Liver (tissue), 9 donors: Measurements from ENCODE around the gene SPEN. TPM values are rescaled to one million over a fixed set of nuclear protein-coding genes. Genes with fewer than 3 reads are reported as not detected.

ENCODE experiments used
- DNase-seq: peaks from one replicate; pipeline ENCODE4 v3.0.0-alpha.2; 2017; ENCODE audit warnings: low spot score
- H3K27ac ChIP-seq, 2 donors: one replicate each; pipeline ENCODE4 v1.7.0; 2013; ENCODE audit warnings: inconsistent platforms in 2 of 2, low read length in 2 of 2, control low read depth in 1 of 2, low read depth in 1 of 2, mild to moderate bottlenecking in 1 of 2
- H3K27me3 ChIP-seq, 4 donors: one replicate each; pipeline versions ENCODE4 v1.6.1 to v1.7.0; 2013; ENCODE audit warnings: low read length in 3 of 4, inconsistent platforms in 1 of 4, mild to moderate bottlenecking in 1 of 4, moderate library complexity in 1 of 4; ENCODE audit not compliant: control insufficient read depth in 4 of 4, insufficient read depth in 4 of 4
- H3K36me3 ChIP-seq, 4 donors: one replicate each; pipeline versions ENCODE4 v1.6.1 to v1.7.0; 2013; ENCODE audit warnings: low read length in 3 of 4, mild to moderate bottlenecking in 3 of 4, low read depth in 1 of 4, moderate library complexity in 1 of 4; ENCODE audit not compliant: control insufficient read depth in 4 of 4, insufficient read depth in 3 of 4
- H3K4me1 ChIP-seq, 4 donors: one replicate each; pipeline versions ENCODE4 v1.6.1 to v1.7.0; 2013; ENCODE audit warnings: low read length in 3 of 4, mild to moderate bottlenecking in 3 of 4, moderate library complexity in 1 of 4; ENCODE audit not compliant: control insufficient read depth in 4 of 4, insufficient read depth in 4 of 4
- H3K4me3 ChIP-seq, 3 donors: one replicate each; pipeline versions ENCODE4 v1.6.1 to v1.7.0; 2013; ENCODE audit warnings: low read length in 3 of 3, control low read depth in 1 of 3, low read depth in 1 of 3, mild to moderate bottlenecking in 1 of 3
- H3K9ac ChIP-seq, 2 donors: one replicate each; pipeline ENCODE4 v1.7.0; 2013; ENCODE audit warnings: low read length in 2 of 2, mild to moderate bottlenecking in 2 of 2, moderate library complexity in 2 of 2, control low read depth in 1 of 2, low read depth in 1 of 2
- H3K9me3 ChIP-seq, 4 donors: one replicate each; pipeline versions ENCODE4 v1.6.1 to v1.7.0; 2013; ENCODE audit warnings: low read length in 3 of 4; ENCODE audit not compliant: control insufficient read depth in 4 of 4
- EGR1 ChIP-seq, 2 donors: IDR thresholded peaks; 2 replicates each; pipeline ENCODE4 v1.6.1; 2016 to 2018; ENCODE audit warnings: antibody characterized with exemption in 2 of 2, low read depth in 2 of 2
- FOXA1 ChIP-seq: IDR thresholded peaks from 2 replicates; pipeline ENCODE4 v1.6.1; 2016; ENCODE audit warnings: antibody characterized with exemption
- FOXA2 ChIP-seq: IDR thresholded peaks from 2 replicates; pipeline ENCODE4 v1.6.1; 2016; ENCODE audit warnings: antibody characterized with exemption
- GABPA ChIP-seq, 2 donors: IDR thresholded peaks in 1 of 2; conservative IDR thresholded peaks in 1 of 2; 2 replicates each; pipeline ENCODE4 v1.6.1; 2016; ENCODE audit warnings: antibody characterized with exemption in 2 of 2, mild to moderate bottlenecking in 1 of 2, moderate library complexity in 1 of 2
- HNF4A ChIP-seq, 2 donors: conservative IDR thresholded peaks; 2 replicates each; pipeline ENCODE4 v1.6.1; 2016; ENCODE audit warnings: antibody characterized with exemption in 2 of 2, mild to moderate bottlenecking in 2 of 2
- JUND ChIP-seq, 2 donors: IDR thresholded peaks; 2 replicates each; pipeline ENCODE4 v1.6.1; 2016; ENCODE audit warnings: antibody characterized with exemption in 2 of 2
- NR2F2 ChIP-seq: IDR thresholded peaks from 2 replicates; pipeline ENCODE4 v1.6.1; 2016; ENCODE audit warnings: antibody characterized with exemption
- RAD21 ChIP-seq, 2 donors: IDR thresholded peaks; 2 replicates each; pipeline ENCODE4 v1.6.1; 2016; ENCODE audit warnings: antibody characterized with exemption in 2 of 2, mild to moderate bottlenecking in 2 of 2
- RXRA ChIP-seq, 2 donors: IDR thresholded peaks; 2 replicates each; pipeline ENCODE4 v1.6.1; 2017 to 2018; ENCODE audit warnings: antibody characterized with exemption in 2 of 2, mild to moderate bottlenecking in 1 of 2
- YY1 ChIP-seq: IDR thresholded peaks from 2 replicates; pipeline ENCODE4 v1.6.1; 2016; ENCODE audit warnings: antibody characterized with exemption, mild to moderate bottlenecking
- WGBS: extraction: QIAGEN DNeasy Blood & Tissue Kit; methylation state at CpG from one replicate; pipeline ENCODE4 v1.1.7; 2013; 5-methylcytosine and 5-hydroxymethylcytosine counted together
- polyA plus RNA-seq, 2 donors: library from polyadenylated mRNA; stranded (reverse) in 1 of 2; unstranded in 1 of 2; fragments of 200-250 nt in 1 of 2; fragments of >200 nt in 1 of 2; fragmentation: Nextera tagmentation in 1 of 2; extraction: Ambion mirVana in 1 of 2; gene quantifications; one replicate each; pipeline versions ENCODE4 v1.2.1 to v1.2.3, GENCODE V29; 2013 to 2015
- total RNA-seq, 2 donors: library from RNA; depleted of rRNA; stranded (reverse); fragments of >200 nt; gene quantifications; one replicate each; pipeline ENCODE4 v1.2.3, GENCODE V29; 2014
- TF ChIP-seq, protein P1 (sequence below): IDR thresholded peaks from 2 replicates; pipeline ENCODE4 v1.6.1; 2016; ENCODE audit warnings: antibody characterized with exemption
- TF ChIP-seq, protein P2 (sequence below): IDR thresholded peaks from 2 replicates; pipeline ENCODE4 v1.6.1; 2016; ENCODE audit warnings: antibody characterized with exemption, mild to moderate bottlenecking
- TF ChIP-seq, protein P3 (sequence below): IDR thresholded peaks from 2 replicates; pipeline ENCODE4 v1.6.1; 2016; ENCODE audit warnings: antibody characterized with exemption
- TF ChIP-seq, protein P4 (sequence below): fragments of 150-350 bp; IDR thresholded peaks from 2 replicates; pipeline ENCODE4 v1.5.1; 2017; ENCODE audit warnings: improper control_type of control experiment, low read depth, low read length; ENCODE audit not compliant: missing input control
- donor health status: healthy.
- donor health status: healthy.
- donor health status: healthy.
- donor health status: healthy.
- donor health status: healthy.

SPEN gene
- total and polyA plus RNA-seq, 4 donors, result 7.4 to 29.4 (median 15.2) TPM

DNA sequence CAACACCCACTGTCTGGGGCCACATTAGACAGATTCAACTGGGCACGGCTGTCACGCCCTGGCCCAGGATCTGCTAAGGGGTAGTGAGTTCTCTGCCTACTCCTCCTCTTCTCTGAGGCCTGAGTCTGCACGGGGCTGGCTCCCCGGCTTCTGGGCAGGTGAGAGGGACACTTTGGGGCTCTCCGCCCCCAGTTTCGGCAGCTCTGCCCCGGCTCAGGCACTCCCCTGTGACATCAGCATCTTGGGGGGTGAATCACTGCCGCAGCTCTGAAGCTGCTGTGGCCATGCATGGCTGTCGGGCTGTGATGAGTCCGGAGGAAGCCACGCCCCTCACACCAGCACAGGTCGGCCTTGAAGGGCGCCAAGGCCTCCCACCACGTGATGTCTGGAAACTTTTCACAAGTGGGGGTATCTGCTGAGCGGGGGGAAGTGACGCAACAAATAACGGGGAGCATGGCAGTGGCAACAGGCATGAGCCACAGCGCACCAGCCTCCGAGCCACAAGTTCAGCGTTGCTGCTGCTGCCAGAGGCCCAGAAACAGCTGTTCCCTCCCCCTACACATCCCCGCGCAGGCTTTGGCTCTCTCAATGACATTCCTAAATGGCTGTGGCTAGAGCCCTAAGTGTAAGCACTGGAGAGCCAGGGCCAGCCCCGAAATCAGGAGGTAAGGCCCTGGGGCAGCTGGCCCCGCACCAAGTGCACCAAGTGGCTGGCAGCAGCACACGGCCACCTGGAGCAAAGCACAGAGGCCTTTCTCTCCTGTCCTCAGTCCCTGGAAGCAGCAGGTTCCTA lies 102.1 kb downstream of the SPEN start:
- no peak overlapping the region for H3K9ac ChIP-seq
- H3K27ac ChIP-seq, result peak overlapping the region; percentile 40 to 49
- no peaks in the 10 kb centered on the region for H3K9me3 ChIP-seq
- TF ChIP-seq NR2F2, result peak; percentile 18
- no peak for TF ChIP-seq FOXA2
- WGBS, result 60% methylated on average over 25 of the region's 25 CpGs
- peaks cover 0 to 4% (median 1%) of the 10 kb centered on the region in 4 donors for H3K4me1 ChIP-seq
- no peaks in the 10 kb centered on the region for H3K27me3 ChIP-seq
- no peak for DNase-seq
- no peak overlapping the region for H3K4me3 ChIP-seq
- H3K36me3 ChIP-seq, result peaks cover 3 to 33% (median 9%) of the 10 kb centered on the region in 4 donors

DNA sequence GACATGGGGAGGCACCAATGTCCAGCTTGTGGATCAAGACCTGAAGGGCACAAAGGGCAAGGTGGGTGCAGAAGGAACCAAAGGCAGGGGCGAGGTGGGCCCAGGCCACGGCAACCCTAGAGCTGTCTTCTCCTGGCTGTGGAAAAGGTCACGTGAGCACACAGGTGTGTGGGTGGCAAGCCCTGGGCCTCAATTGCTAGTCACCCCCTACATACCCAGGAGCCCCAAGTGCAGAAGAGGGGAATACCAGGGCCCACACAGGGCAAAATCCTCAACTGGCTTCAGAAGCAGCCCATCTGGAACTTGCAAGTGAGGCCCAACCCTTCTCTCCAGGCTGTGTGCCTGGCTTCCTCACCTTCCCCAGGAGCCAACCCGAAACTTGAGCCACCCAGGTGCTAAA lies 102.8 kb downstream of the SPEN start:
- no peak overlapping the region for H3K4me3 ChIP-seq
- no peaks in the 10 kb centered on the region for H3K27me3 ChIP-seq
- no peak overlapping the region for H3K9ac ChIP-seq
- 95% methylated on average over 4 of the region's 4 CpGs for WGBS
- H3K36me3 ChIP-seq, result peaks cover 2 to 27% (median 6%) of the 10 kb centered on the region in 4 donors
- no peak for TF ChIP-seq JUND (IDR thresholded peaks at IDR 0.05)
- TF ChIP-seq EGR1 (IDR thresholded peaks at IDR 0.05; ENCODE audit: low read depth in 2 of 2), result no peak
- TF ChIP-seq, protein P1, sequence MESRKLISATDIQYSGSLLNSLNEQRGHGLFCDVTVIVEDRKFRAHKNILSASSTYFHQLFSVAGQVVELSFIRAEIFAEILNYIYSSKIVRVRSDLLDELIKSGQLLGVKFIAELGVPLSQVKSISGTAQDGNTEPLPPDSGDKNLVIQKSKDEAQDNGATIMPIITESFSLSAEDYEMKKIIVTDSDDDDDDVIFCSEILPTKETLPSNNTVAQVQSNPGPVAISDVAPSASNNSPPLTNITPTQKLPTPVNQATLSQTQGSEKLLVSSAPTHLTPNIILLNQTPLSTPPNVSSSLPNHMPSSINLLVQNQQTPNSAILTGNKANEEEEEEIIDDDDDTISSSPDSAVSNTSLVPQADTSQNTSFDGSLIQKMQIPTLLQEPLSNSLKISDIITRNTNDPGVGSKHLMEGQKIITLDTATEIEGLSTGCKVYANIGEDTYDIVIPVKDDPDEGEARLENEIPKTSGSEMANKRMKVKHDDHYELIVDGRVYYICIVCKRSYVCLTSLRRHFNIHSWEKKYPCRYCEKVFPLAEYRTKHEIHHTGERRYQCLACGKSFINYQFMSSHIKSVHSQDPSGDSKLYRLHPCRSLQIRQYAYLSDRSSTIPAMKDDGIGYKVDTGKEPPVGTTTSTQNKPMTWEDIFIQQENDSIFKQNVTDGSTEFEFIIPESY, result no peak
- TF ChIP-seq RAD21 (IDR thresholded peaks at IDR 0.05), result no peak
- TF ChIP-seq RXRA (IDR thresholded peaks at IDR 0.05), result no peak
- TF ChIP-seq YY1, result no peak
- TF ChIP-seq HNF4A (conservative IDR thresholded peaks at IDR 0.05), result no peak
- no peak for TF ChIP-seq GABPA (IDR thresholded peaks at IDR 0.05 in 1 of 2, conservative IDR thresholded peaks at IDR 0.05 in 1 of 2)
- no peak for TF ChIP-seq NR2F2
- TF ChIP-seq, protein P2, sequence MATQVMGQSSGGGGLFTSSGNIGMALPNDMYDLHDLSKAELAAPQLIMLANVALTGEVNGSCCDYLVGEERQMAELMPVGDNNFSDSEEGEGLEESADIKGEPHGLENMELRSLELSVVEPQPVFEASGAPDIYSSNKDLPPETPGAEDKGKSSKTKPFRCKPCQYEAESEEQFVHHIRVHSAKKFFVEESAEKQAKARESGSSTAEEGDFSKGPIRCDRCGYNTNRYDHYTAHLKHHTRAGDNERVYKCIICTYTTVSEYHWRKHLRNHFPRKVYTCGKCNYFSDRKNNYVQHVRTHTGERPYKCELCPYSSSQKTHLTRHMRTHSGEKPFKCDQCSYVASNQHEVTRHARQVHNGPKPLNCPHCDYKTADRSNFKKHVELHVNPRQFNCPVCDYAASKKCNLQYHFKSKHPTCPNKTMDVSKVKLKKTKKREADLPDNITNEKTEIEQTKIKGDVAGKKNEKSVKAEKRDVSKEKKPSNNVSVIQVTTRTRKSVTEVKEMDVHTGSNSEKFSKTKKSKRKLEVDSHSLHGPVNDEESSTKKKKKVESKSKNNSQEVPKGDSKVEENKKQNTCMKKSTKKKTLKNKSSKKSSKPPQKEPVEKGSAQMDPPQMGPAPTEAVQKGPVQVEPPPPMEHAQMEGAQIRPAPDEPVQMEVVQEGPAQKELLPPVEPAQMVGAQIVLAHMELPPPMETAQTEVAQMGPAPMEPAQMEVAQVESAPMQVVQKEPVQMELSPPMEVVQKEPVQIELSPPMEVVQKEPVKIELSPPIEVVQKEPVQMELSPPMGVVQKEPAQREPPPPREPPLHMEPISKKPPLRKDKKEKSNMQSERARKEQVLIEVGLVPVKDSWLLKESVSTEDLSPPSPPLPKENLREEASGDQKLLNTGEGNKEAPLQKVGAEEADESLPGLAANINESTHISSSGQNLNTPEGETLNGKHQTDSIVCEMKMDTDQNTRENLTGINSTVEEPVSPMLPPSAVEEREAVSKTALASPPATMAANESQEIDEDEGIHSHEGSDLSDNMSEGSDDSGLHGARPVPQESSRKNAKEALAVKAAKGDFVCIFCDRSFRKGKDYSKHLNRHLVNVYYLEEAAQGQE, result no peak
- TF ChIP-seq, protein P3, sequence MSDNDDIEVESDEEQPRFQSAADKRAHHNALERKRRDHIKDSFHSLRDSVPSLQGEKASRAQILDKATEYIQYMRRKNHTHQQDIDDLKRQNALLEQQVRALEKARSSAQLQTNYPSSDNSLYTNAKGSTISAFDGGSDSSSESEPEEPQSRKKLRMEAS, result no peak
- TF ChIP-seq, protein P4, sequence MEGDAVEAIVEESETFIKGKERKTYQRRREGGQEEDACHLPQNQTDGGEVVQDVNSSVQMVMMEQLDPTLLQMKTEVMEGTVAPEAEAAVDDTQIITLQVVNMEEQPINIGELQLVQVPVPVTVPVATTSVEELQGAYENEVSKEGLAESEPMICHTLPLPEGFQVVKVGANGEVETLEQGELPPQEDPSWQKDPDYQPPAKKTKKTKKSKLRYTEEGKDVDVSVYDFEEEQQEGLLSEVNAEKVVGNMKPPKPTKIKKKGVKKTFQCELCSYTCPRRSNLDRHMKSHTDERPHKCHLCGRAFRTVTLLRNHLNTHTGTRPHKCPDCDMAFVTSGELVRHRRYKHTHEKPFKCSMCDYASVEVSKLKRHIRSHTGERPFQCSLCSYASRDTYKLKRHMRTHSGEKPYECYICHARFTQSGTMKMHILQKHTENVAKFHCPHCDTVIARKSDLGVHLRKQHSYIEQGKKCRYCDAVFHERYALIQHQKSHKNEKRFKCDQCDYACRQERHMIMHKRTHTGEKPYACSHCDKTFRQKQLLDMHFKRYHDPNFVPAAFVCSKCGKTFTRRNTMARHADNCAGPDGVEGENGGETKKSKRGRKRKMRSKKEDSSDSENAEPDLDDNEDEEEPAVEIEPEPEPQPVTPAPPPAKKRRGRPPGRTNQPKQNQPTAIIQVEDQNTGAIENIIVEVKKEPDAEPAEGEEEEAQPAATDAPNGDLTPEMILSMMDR, result no peak
- no peak for TF ChIP-seq FOXA1
- no peak for DNase-seq
- H3K27ac ChIP-seq, result peak overlapping the region; percentile 40 to 49
- H3K4me1 ChIP-seq, result peaks cover 0 to 4% (median 1%) of the 10 kb centered on the region in 4 donors
- no peaks in the 10 kb centered on the region for H3K9me3 ChIP-seq
